ENCODE data around the gene PINLYP.

PINLYP gene

GRCh38 chr19:43611788-43612187, 36.2 kb downstream of the PINLYP start, which contains the start of gene SRRM5:
Gene SRRM5, plus strand, starts transcription at chr19:43612088. Its CDS starts 34 bp downstream, at chr19:43612122.
- no peaks in the 10 kb centered on the region for H3K27me3 ChIP-seq (replicated peaks in 2 of 5; ENCODE audit: control insufficient read depth in 4 of 5, insufficient read depth in 5 of 5, low read length in 4 of 5)
- ChIA-PET CTCF (interaction anchor here (1.1 kb wide), 1 partner anchor 76 kb away, joined by 3 read pairs; no protein-coding TSS in a partner anchor), POLR2A (no interaction called here)
- no peak for DNase-seq
- no peaks in the 10 kb centered on the region for H3K9me3 ChIP-seq (ENCODE audit: control extremely low read depth in 1 of 5, control insufficient read depth in 4 of 5, insufficient read depth in 2 of 5, low read depth in 1 of 5, low read length in 4 of 5)
- peak within 1 kb of the TSS in 1 of 2 experiments; percentile 25 for H3K27ac ChIP-seq (ENCODE audit: insufficient read depth in 1 of 2, low read depth in 1 of 2, low read length in 2 of 2, poor library complexity in 1 of 2, severe bottlenecking in 2 of 2)
- peaks cover 7 to 38% (median 31%) of the 10 kb centered on the region in 4 experiments for H3K36me3 ChIP-seq (ENCODE audit: control insufficient read depth in 4 of 4, insufficient read depth in 4 of 4, low read length in 3 of 4)
- WGBS (ENCODE audit: insufficient coverage), result 100% methylated on average over 2 of the region's 3 CpGs
- H3K4me3 ChIP-seq (ENCODE audit: control insufficient read depth in 1 of 7, extremely low read depth in 1 of 7, insufficient read depth in 4 of 7, low read depth in 2 of 7, low read length in 6 of 7), result no peak within 1 kb of the TSS
- H3K4me1 ChIP-seq (ENCODE audit: control extremely low read depth in 1 of 4, control insufficient read depth in 4 of 4, insufficient read depth in 4 of 4, low read length in 3 of 4), result peaks cover 3 to 15% (median 10%) of the 10 kb centered on the region in 4 experiments

GRCh38 chr19:43612374-43612773, 36.8 kb downstream of the PINLYP start:
- 95% methylated on average over 12 of the region's 12 CpGs for WGBS (ENCODE audit: insufficient coverage)
- Histone ChIP-seq H3K27me3 (replicated peaks in 2 of 5; ENCODE audit: control insufficient read depth in 4 of 5, insufficient read depth in 5 of 5, low read length in 4 of 5) (no peaks in the 10 kb centered on the region), H3K36me3 (ENCODE audit: control insufficient read depth in 4 of 4, insufficient read depth in 4 of 4, low read length in 3 of 4) (peaks cover 7 to 35% (median 29%) of the 10 kb centered on the region in 4 experiments), H3K4me1 (ENCODE audit: control extremely low read depth in 1 of 4, control insufficient read depth in 4 of 4, insufficient read depth in 4 of 4, low read length in 3 of 4) (peaks cover 0 to 10% (median 8%) of the 10 kb centered on the region in 4 experiments), H3K27ac (ENCODE audit: insufficient read depth in 1 of 2, low read depth in 1 of 2, low read length in 2 of 2, poor library complexity in 1 of 2, severe bottlenecking in 2 of 2) (no peak overlapping the region), H3K4me3 (ENCODE audit: control insufficient read depth in 1 of 7, extremely low read depth in 1 of 7, insufficient read depth in 4 of 7, low read depth in 2 of 7, low read length in 6 of 7) (no peak overlapping the region), H3K9me3 (ENCODE audit: control extremely low read depth in 1 of 5, control insufficient read depth in 4 of 5, insufficient read depth in 2 of 5, low read depth in 1 of 5, low read length in 4 of 5) (no peaks in the 10 kb centered on the region)
- ChIA-PET CTCF (no interaction called here), POLR2A (no interaction called here)
- no peak for DNase-seq

GRCh38 chr19:43616306-43616705, 40.7 kb downstream of the PINLYP start:
- no peaks in the 10 kb centered on the region for H3K9me3 ChIP-seq (ENCODE audit: control extremely low read depth in 1 of 5, control insufficient read depth in 4 of 5, insufficient read depth in 2 of 5, low read depth in 1 of 5, low read length in 4 of 5)
- peaks cover 2 to 22% (median 20%) of the 10 kb centered on the region in 4 experiments for H3K4me1 ChIP-seq (ENCODE audit: control extremely low read depth in 1 of 4, control insufficient read depth in 4 of 4, insufficient read depth in 4 of 4, low read length in 3 of 4)
- no peak overlapping the region for H3K4me3 ChIP-seq (ENCODE audit: control insufficient read depth in 1 of 7, extremely low read depth in 1 of 7, insufficient read depth in 4 of 7, low read depth in 2 of 7, low read length in 6 of 7)
- no peaks in the 10 kb centered on the region for H3K27me3 ChIP-seq (replicated peaks in 2 of 5; ENCODE audit: control insufficient read depth in 4 of 5, insufficient read depth in 5 of 5, low read length in 4 of 5)
- ChIA-PET POLR2A (no interaction called here), CTCF (interaction anchor here (3.1 kb wide), 1 partner anchor 11 kb away, joined by 10 read pairs; no protein-coding TSS in a partner anchor)
- no peak overlapping the region for H3K27ac ChIP-seq (ENCODE audit: insufficient read depth in 1 of 2, low read depth in 1 of 2, low read length in 2 of 2, poor library complexity in 1 of 2, severe bottlenecking in 2 of 2)
- 71% methylated on average over 1 of the region's 1 CpG for WGBS (ENCODE audit: insufficient coverage)
- DNase-seq, result peak in 2 of 3 donors; percentile 25 to 52
- peaks cover 4 to 29% (median 25%) of the 10 kb centered on the region in 4 experiments for H3K36me3 ChIP-seq (ENCODE audit: control insufficient read depth in 4 of 4, insufficient read depth in 4 of 4, low read length in 3 of 4)

- no peak for DNase-seq
- peaks cover 2 to 22% (median 20%) of the 10 kb centered on the region in 4 experiments for H3K4me1 ChIP-seq (ENCODE audit: control extremely low read depth in 1 of 4, control insufficient read depth in 4 of 4, insufficient read depth in 4 of 4, low read length in 3 of 4)
- peaks cover 3 to 23% (median 19%) of the 10 kb centered on the region in 4 experiments for H3K36me3 ChIP-seq (ENCODE audit: control insufficient read depth in 4 of 4, insufficient read depth in 4 of 4, low read length in 3 of 4)
- WGBS (ENCODE audit: insufficient coverage), result 97% methylated on average over 6 of the region's 6 CpGs
- no peaks in the 10 kb centered on the region for H3K9me3 ChIP-seq (ENCODE audit: control extremely low read depth in 1 of 5, control insufficient read depth in 4 of 5, insufficient read depth in 2 of 5, low read depth in 1 of 5, low read length in 4 of 5)
- no peak overlapping the region for H3K27ac ChIP-seq (ENCODE audit: insufficient read depth in 1 of 2, low read depth in 1 of 2, low read length in 2 of 2, poor library complexity in 1 of 2, severe bottlenecking in 2 of 2)
- ChIA-PET CTCF (interaction anchor here (1.1 to 3.1 kb wide), 2 partner anchors 11 to 22 kb away, joined by 3 to 10 read pairs; no protein-coding TSS in a partner anchor), POLR2A (interaction anchor here (0.6 kb wide), 1 partner anchor 27 kb away, joined by 3 read pairs; no protein-coding TSS in a partner anchor)
- no peaks in the 10 kb centered on the region for H3K27me3 ChIP-seq (replicated peaks in 2 of 5; ENCODE audit: control insufficient read depth in 4 of 5, insufficient read depth in 5 of 5, low read length in 4 of 5)
- H3K4me3 ChIP-seq (ENCODE audit: control insufficient read depth in 1 of 7, extremely low read depth in 1 of 7, insufficient read depth in 4 of 7, low read depth in 2 of 7, low read length in 6 of 7), result no peak overlapping the region
Measured at GRCh38 chr19:43616954-43617353, 41.4 kb downstream of the PINLYP start.

- H3K9me3 ChIP-seq (ENCODE audit: control extremely low read depth in 1 of 5, control insufficient read depth in 4 of 5, insufficient read depth in 2 of 5, low read depth in 1 of 5, low read length in 4 of 5), result no peaks in the 10 kb centered on the region
- H3K27ac ChIP-seq (ENCODE audit: insufficient read depth in 1 of 2, low read depth in 1 of 2, low read length in 2 of 2, poor library complexity in 1 of 2, severe bottlenecking in 2 of 2), result peak overlapping the region; percentile 83 to 92
- H3K27me3 ChIP-seq (replicated peaks in 2 of 5; ENCODE audit: control insufficient read depth in 4 of 5, insufficient read depth in 5 of 5, low read length in 4 of 5), result no peaks in the 10 kb centered on the region
- ChIA-PET POLR2A (no interaction called here), CTCF (no interaction called here)
- H3K4me1 ChIP-seq (ENCODE audit: control extremely low read depth in 1 of 4, control insufficient read depth in 4 of 4, insufficient read depth in 4 of 4, low read length in 3 of 4), result peaks cover 2 to 22% (median 20%) of the 10 kb centered on the region in 4 experiments
- H3K36me3 ChIP-seq (ENCODE audit: control insufficient read depth in 4 of 4, insufficient read depth in 4 of 4, low read length in 3 of 4), result peaks cover 0 to 4% (median 3%) of the 10 kb centered on the region in 4 experiments
- 0% methylated on average over 13 of the region's 14 CpGs for WGBS (ENCODE audit: insufficient coverage)
- DNase-seq, result peak; percentile 60 to 71 (median 67)
- H3K4me3 ChIP-seq (ENCODE audit: control insufficient read depth in 1 of 7, extremely low read depth in 1 of 7, insufficient read depth in 4 of 7, low read depth in 2 of 7, low read length in 6 of 7), result peak overlapping the region; percentile 65 to 93 (median 82)
Measured at GRCh38 chr19:43618921-43619261, 43.3 kb downstream of the PINLYP start.

- CTCF ChIA-PET, result interaction anchor here (1.5 kb wide), 1 partner anchor 9 kb away, joined by 4 read pairs; no protein-coding TSS in a partner anchor
- no peaks in the 10 kb centered on the region for H3K36me3 ChIP-seq (ENCODE audit: control insufficient read depth in 4 of 4, insufficient read depth in 4 of 4, low read length in 3 of 4)
- H3K4me1 ChIP-seq (ENCODE audit: control extremely low read depth in 1 of 4, control insufficient read depth in 4 of 4, insufficient read depth in 4 of 4, low read length in 3 of 4), result peaks cover 2 to 22% (median 20%) of the 10 kb centered on the region in 4 experiments
- peak; percentile 92 to 96 (median 95) for DNase-seq
- H3K27ac ChIP-seq (ENCODE audit: insufficient read depth in 1 of 2, low read depth in 1 of 2, low read length in 2 of 2, poor library complexity in 1 of 2, severe bottlenecking in 2 of 2), result peak within 1 kb of the TSS; percentile 83 to 92
- POLR2A ChIA-PET, result no interaction called here
- H3K27me3 ChIP-seq (replicated peaks in 2 of 5; ENCODE audit: control insufficient read depth in 4 of 5, insufficient read depth in 5 of 5, low read length in 4 of 5), result no peaks in the 10 kb centered on the region
- H3K9me3 ChIP-seq (ENCODE audit: control extremely low read depth in 1 of 5, control insufficient read depth in 4 of 5, insufficient read depth in 2 of 5, low read depth in 1 of 5, low read length in 4 of 5), result no peaks in the 10 kb centered on the region
- under 1% methylated on average over 77 of the region's 81 CpGs for WGBS (ENCODE audit: insufficient coverage)
- peak within 1 kb of the TSS; percentile 65 to 93 (median 82) for H3K4me3 ChIP-seq (ENCODE audit: control insufficient read depth in 1 of 7, extremely low read depth in 1 of 7, insufficient read depth in 4 of 7, low read depth in 2 of 7, low read length in 6 of 7)
Measured at GRCh38 chr19:43619262-43620060, 43.9 kb downstream of the PINLYP start, which contains the start of gene ZNF428. Gene ZNF428, minus strand, starts transcription at chr19:43619629. Its CDS starts 5,325 bp downstream, at chr19:43614304.
